Measurements from ENCODE around the gene PARP6. TPM values are rescaled to one million over a fixed set of nuclear protein-coding genes. Genes with fewer than 3 reads are reported as not detected.

Gene PARP6
- total RNA-seq, 3 donors from 2014 or later, result 63.9 to 90.4 (median 65.8) TPM

DNA sequence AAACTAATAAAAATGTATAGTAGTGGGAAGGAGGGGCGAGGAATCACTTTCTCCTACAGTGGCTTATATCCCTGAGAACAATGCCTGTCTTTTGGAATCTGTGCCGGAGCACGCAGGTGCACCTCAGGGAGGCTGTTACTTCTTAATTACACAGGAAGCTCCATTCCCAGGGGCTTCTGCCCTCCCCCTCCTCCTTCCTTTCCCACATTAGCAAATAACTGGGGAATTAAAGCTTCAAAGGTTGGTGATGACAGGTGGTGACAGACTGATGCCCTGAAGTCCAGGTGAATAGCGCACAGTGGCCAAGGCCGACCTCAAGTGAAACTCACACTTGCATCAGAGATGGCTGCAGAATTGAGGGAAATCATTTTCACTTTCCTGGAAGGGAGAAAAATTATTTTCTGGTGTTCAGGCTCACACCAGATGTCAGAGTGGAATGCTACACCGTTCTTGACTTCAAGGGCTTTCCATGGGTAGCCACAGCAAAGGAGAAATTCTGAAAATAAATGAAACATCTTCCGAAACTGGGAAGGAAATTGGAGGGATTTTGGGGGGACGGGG is 78.4 kb downstream of the PARP6 start:
- intact Hi-C loops (cut with DNase I; ENCODE audit: low total_unique reads), result no loop called here
- TF ChIP-seq, protein P1, sequence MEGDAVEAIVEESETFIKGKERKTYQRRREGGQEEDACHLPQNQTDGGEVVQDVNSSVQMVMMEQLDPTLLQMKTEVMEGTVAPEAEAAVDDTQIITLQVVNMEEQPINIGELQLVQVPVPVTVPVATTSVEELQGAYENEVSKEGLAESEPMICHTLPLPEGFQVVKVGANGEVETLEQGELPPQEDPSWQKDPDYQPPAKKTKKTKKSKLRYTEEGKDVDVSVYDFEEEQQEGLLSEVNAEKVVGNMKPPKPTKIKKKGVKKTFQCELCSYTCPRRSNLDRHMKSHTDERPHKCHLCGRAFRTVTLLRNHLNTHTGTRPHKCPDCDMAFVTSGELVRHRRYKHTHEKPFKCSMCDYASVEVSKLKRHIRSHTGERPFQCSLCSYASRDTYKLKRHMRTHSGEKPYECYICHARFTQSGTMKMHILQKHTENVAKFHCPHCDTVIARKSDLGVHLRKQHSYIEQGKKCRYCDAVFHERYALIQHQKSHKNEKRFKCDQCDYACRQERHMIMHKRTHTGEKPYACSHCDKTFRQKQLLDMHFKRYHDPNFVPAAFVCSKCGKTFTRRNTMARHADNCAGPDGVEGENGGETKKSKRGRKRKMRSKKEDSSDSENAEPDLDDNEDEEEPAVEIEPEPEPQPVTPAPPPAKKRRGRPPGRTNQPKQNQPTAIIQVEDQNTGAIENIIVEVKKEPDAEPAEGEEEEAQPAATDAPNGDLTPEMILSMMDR (IDR thresholded peaks at IDR 0.05), result no peak
- TF ChIP-seq POLR2AphosphoS5 (IDR thresholded peaks at IDR 0.05) (no peak), POLR2A (IDR thresholded peaks at IDR 0.05) (no peak)
- H3K36me3 ChIP-seq, result no peaks in the 10 kb centered on the region
- H3K27me3 ChIP-seq, result no peaks in the 10 kb centered on the region
- H3K4me3 ChIP-seq, result no peak overlapping the region
- DNase-seq (ENCODE audit: low spot score in 2 of 2), result peak in 1 of 2 donors; percentile 14
- H3K9me3 ChIP-seq, result no peaks in the 10 kb centered on the region
- H3K27ac ChIP-seq, result peak overlapping the region in 1 of 2 donors; percentile 12
- H3K4me1 ChIP-seq, result no peaks in the 10 kb centered on the region

DNA sequence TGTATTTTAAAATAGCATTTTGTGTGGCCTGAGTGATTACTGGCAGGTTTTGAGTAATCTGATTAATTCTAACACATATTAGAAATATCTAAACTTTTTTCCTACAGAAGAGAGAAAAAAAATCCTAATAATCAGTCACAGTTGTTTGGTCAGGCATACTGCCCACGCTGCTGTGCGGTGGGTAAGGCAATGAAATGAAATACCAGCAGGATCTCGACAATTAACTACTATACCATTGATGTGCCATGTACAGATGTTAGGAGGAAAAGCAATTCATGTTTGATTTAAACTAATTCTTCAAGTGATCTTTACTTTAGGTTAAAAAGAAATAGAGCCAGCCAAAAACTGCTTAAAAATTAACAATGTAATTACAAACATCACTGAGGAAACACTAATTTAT is 79.9 kb downstream of the PARP6 start:
- H3K27ac ChIP-seq, result no peak overlapping the region
- intact Hi-C loops (cut with DNase I; ENCODE audit: low total_unique reads), result no loop called here
- no peaks in the 10 kb centered on the region for H3K36me3 ChIP-seq
- H3K4me3 ChIP-seq, result no peak overlapping the region
- DNase-seq (ENCODE audit: low spot score in 2 of 2), result no peak
- TF ChIP-seq POLR2A (IDR thresholded peaks at IDR 0.05), result no peak
- TF ChIP-seq, protein P1 (IDR thresholded peaks at IDR 0.05), result no peak
- TF ChIP-seq POLR2AphosphoS5 (IDR thresholded peaks at IDR 0.05), result no peak
- no peaks in the 10 kb centered on the region for H3K4me1 ChIP-seq
- H3K27me3 ChIP-seq, result no peaks in the 10 kb centered on the region
- H3K9me3 ChIP-seq, result no peaks in the 10 kb centered on the region

Other genes starting within 250 kb of the PARP6 start
- gene MYO9A, start 154.4 kb downstream of the PARP6 start, total RNA-seq, result 100 to 1,000 TPM in 1 of 3 donors, 10 to 100 TPM in 2; 64.2 to 128 (median 86.5) TPM
- gene SENP8, start 154.2 kb downstream of the PARP6 start, total RNA-seq, result 1 to 10 TPM; 1.6 to 4.4 (median 2.0) TPM
- 10 to 100 TPM in 2 of 3 donors, under 1 TPM in 1; 0.16 to 52.5 (median 18.7) TPM for gene GRAMD2A, start 74.8 kb downstream of the PARP6 start, total RNA-seq
- gene PKM, start 41.4 kb downstream of the PARP6 start, total RNA-seq, result 100 to 1,000 TPM; 212 to 476 (median 367) TPM
- 1 to 10 TPM; 2.6 to 3.5 (median 2.9) TPM for gene CELF6, start 47.6 kb upstream of the PARP6 start, total RNA-seq
- 100 to 1,000 TPM in 1 of 3 donors, 10 to 100 TPM in 2; 63.6 to 147 (median 81.1) TPM for gene HEXA, start 103.5 kb upstream of the PARP6 start, total RNA-seq
- not detected for gene TMEM202, start 125.8 kb upstream of the PARP6 start, total RNA-seq
- 100 to 1,000 TPM in 1 of 3 donors, 10 to 100 TPM in 2; 54.1 to 106 (median 61.1) TPM for gene ARIH1, start 201.8 kb upstream of the PARP6 start, total RNA-seq

Measured in breast epithelium (tissue), 4 donors.